Heart right ventricle (tissue), 16 donors: Measurements from ENCODE around the gene DYRK1A. TPM values are rescaled to one million over a fixed set of nuclear protein-coding genes. Genes with fewer than 3 reads are reported as not detected.
A peak's percentile ranks its signal among the peaks of the same experiment; 100 is the strongest.

ENCODE experiments used
- ATAC-seq, 8 donors: fragments of 200-7000 bp; cut with Tn5 transposase; one replicate each; pipeline ENCODE4 v1.9.1; 2020; ENCODE audit warnings: mild to moderate bottlenecking in 8 of 8, moderate library complexity in 8 of 8, moderate number of reproducible peaks in 1 of 8
- DNase-seq, 2 donors: peaks; one replicate each; pipeline ENCODE4 v3.0.0-alpha.2; 2020
- H3K27ac ChIP-seq, 10 donors: fragments of 200-600 bp; sonication (generic) in 2 of 10; one replicate each; pipeline versions ENCODE4 v1.5.0 to v1.8.0; 2020 to 2022; ENCODE audit warnings: mild to moderate bottlenecking in 3 of 10
- H3K27me3 ChIP-seq, 7 donors: fragments of 200-600 bp; one replicate each; pipeline ENCODE4 v1.8.0; 2021 to 2022; ENCODE audit warnings: mild to moderate bottlenecking in 2 of 7
- H3K36me3 ChIP-seq, 9 donors: fragments of 200-600 bp; sonication (generic) in 1 of 9; one replicate each; pipeline versions ENCODE4 v1.5.0 to v1.8.0; 2020 to 2022; ENCODE audit warnings: mild to moderate bottlenecking in 2 of 9
- H3K4me1 ChIP-seq, 9 donors: fragments of 200-600 bp; sonication (generic) in 1 of 9; one replicate each; pipeline versions ENCODE4 v1.5.0 to v1.8.0; 2020 to 2022; ENCODE audit warnings: mild to moderate bottlenecking in 4 of 9
- H3K4me3 ChIP-seq, 10 donors: fragments of 200-600 bp; sonication (generic) in 2 of 10; one replicate each; pipeline versions ENCODE4 v1.5.0 to v1.8.0; 2020 to 2022; ENCODE audit warnings: mild to moderate bottlenecking in 7 of 10, moderate library complexity in 2 of 10
- H3K9me3 ChIP-seq, 11 donors: fragments of 200-600 bp in 10 of 11; sonication (generic) in 2 of 11; one replicate each; pipeline versions ENCODE4 v1.5.0 to v1.8.0; 2013 to 2022; ENCODE audit warnings: mild to moderate bottlenecking in 2 of 11, control low read depth in 1 of 11, moderate library complexity in 1 of 11
- CTCF ChIP-seq, 9 donors: fragments of 200-600 bp; sonication (generic) in 2 of 9; IDR thresholded peaks; one replicate each; pipeline versions ENCODE4 v1.5.0 to v1.8.0; 2021 to 2022; ENCODE audit warnings: antibody characterized with exemption in 9 of 9, mild to moderate bottlenecking in 5 of 9, moderate library complexity in 1 of 9
- WGBS, 2 donors: extraction: QIAGEN DNeasy Blood & Tissue Kit; methylation state at CpG; one replicate each; pipeline ENCODE4 v1.1.7; 2013; ENCODE audit warnings: inconsistent platforms in 1 of 2; 5-methylcytosine and 5-hydroxymethylcytosine counted together
- intact Hi-C, 10 donors: fragments of 100-400 bp; cut with DNase I; formaldehyde crosslinking; loops; one replicate each; pipeline versions ENCODE4 v1.11.1 to v1.14.2; 2022
- polyA plus RNA-seq, 2 donors: library from polyadenylated mRNA; stranded (reverse); fragments of 200-250 nt; gene quantifications; one replicate each; pipeline ENCODE4 v1.2.3, GENCODE V29; 2013
- total RNA-seq, 10 donors: library from RNA; stranded (reverse); fragmentation: NEBNext Ultra II Directional in 3 of 10; extraction: Animal tissue kit (Norgen Biotek cat#: 25700) in 3 of 10; gene quantifications; one replicate each; pipeline versions ENCODE4 v1.2.1 to v1.2.4, GENCODE V29; 2021 to 2023
- donor health status: Arrhythmogenic right ventricular cardiomyopathy.
- donor health status: ischemic (EF 13 %, LVEDD 7.1; RV severe dilation, severe dysfunction).
- donor health status: healthy with polysubstance abuse.
- donor health status: DM: no; HTN: yes; CAD: no.
- donor health status: DM: no; HTN: no; CAD: no.
- donor health status: ischemic (EF 25% LVEDD 6.9; RV normal size, moderate dysfunction).
- donor health status: ischemic (EF 25% LVEDD 5.7; RV mildly dilated, moderate dysfunction).
- donor health status: healthy.
- donor health status: DM: yes; HTN: yes; CAD: no.
- donor health status: Ischemic cardiomyopathy.
- donor health status: ischemic (EF 35%, LVEDD 5.7; RV mildly dilated, moderate dysfunction).
- donor health status: nonischemic (EF 11% LVEDD 7.7; RV severe dilation, severe dysfunction).
- donor health status: DM: yes; HTN: yes; CAD: no.
- donor health status: PGD.
- donor health status: ischemic (EF 29% LVEDD 5.4; RV normal size, mild dysfunction).
- donor health status: nonischemic (EF 23%, LVEDD 6.1; RV moderate dilation, normal function).

Gene DYRK1A
- total and polyA plus RNA-seq, 12 donors: 24.7 to 94.2 (median 73.2) TPM

DNA sequence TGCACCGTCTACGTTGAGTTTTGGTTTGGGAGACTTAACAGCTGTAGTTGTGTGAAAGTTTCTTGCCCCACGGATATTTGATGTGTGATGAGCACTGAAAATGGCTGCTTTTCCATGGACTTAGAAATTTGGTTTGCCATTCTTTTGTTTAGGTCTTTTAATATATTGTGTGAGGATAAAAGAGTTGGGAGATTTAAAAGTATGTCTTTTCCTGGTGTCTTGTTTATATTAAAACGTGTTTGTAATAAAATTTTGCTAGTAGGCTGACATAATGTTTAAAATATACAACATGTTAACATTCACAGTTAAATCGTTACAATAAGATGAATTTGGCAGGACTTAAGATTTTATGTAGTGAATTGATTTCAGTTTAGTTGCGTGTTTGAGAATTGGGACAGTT lies 106.9 kb downstream of the DYRK1A start:
- H3K27ac ChIP-seq: no peak overlapping the region
- ATAC-seq: no peak
- no peaks in the 10 kb centered on the region for H3K9me3 ChIP-seq
- H3K4me3 ChIP-seq: no peak overlapping the region
- intact Hi-C loops: loop anchor here in 1 of 10 donors (10.0 kb wide), 1 partner anchor 209 kb away; the partner anchor contains the start of gene VPS26C
- no peaks in the 10 kb centered on the region for H3K27me3 ChIP-seq
- peaks cover 0 to 31% (median 0%) of the 10 kb centered on the region in 9 donors for H3K36me3 ChIP-seq
- 74 to 85% methylated on average over 6 of the region's 6 CpGs for WGBS, 2 donors
- no peak for TF ChIP-seq CTCF (IDR thresholded peaks at IDR 0.05)
- peaks cover 5 to 79% (median 50%) of the 10 kb centered on the region in 9 donors for H3K4me1 ChIP-seq
- no peak for DNase-seq

DNA sequence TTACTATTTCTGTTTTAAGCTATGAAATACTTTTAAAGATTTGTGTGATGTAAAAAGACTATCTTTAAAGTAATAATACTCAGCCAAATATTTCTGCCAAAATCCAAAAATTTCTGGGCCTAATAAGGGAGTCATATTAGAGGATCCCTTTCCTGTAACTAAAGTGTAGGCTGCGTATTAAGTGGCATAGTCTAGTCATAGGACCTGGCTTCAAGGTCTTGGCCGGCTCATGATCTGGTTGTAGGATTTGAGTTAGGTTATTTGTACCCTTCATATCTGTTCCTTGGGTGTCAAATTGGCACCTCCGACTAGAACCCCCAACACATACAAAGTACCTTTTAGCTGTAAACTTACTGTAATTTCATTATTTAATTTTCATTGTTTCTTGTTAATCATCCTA lies 107.8 kb downstream of the DYRK1A start:
- H3K36me3 ChIP-seq: peaks cover 0 to 31% (median 0%) of the 10 kb centered on the region in 9 donors
- H3K4me1 ChIP-seq: peaks cover 7 to 80% (median 54%) of the 10 kb centered on the region in 9 donors
- no peaks in the 10 kb centered on the region for H3K9me3 ChIP-seq
- intact Hi-C loops: loop anchor here in 1 of 10 donors (10.0 kb wide), 1 partner anchor 210 kb away; the partner anchor contains the start of gene VPS26C
- H3K27me3 ChIP-seq: no peaks in the 10 kb centered on the region
- WGBS, 2 donors: 80 to 82% methylated on average over 3 of the region's 3 CpGs
- DNase-seq (no peak), ATAC-seq (peak in 1 of 8 donors; percentile 63)
- no peak overlapping the region for H3K4me3 ChIP-seq
- TF ChIP-seq CTCF (IDR thresholded peaks at IDR 0.05): no peak
- H3K27ac ChIP-seq: peak overlapping the region in 3 of 10 donors; percentile 17 to 26 (median 25)

GRCh38 chr21:37475186-37475868 lies 108.8 kb downstream of the DYRK1A start:
- peak overlapping the region in 1 of 10 donors; percentile 25 for H3K27ac ChIP-seq
- no peak overlapping the region for H3K4me3 ChIP-seq
- no peaks in the 10 kb centered on the region for H3K27me3 ChIP-seq
- peaks cover 7 to 81% (median 54%) of the 10 kb centered on the region in 9 donors for H3K4me1 ChIP-seq
- no peaks in the 10 kb centered on the region for H3K9me3 ChIP-seq
- no peak for TF ChIP-seq CTCF (IDR thresholded peaks at IDR 0.05)
- peaks cover 0 to 39% (median 0%) of the 10 kb centered on the region in 9 donors for H3K36me3 ChIP-seq
- ATAC-seq (peak in 2 of 8 donors; percentile 44 to 47), DNase-seq (no peak)
- intact Hi-C loops: loop anchor here in 1 of 10 donors (10.0 kb wide), 1 partner anchor 211 kb away; the partner anchor contains the start of gene VPS26C

- no peak overlapping the region for H3K4me3 ChIP-seq
- H3K27me3 ChIP-seq: no peaks in the 10 kb centered on the region
- H3K9me3 ChIP-seq: no peaks in the 10 kb centered on the region
- peaks cover 0 to 55% (median 13%) of the 10 kb centered on the region in 9 donors for H3K36me3 ChIP-seq
- H3K4me1 ChIP-seq: peaks cover 7 to 56% (median 42%) of the 10 kb centered on the region in 9 donors
- no peak for TF ChIP-seq CTCF (IDR thresholded peaks at IDR 0.05)
- ATAC-seq (no peak), DNase-seq (no peak)
- peak overlapping the region in 1 of 10 donors; percentile 2 for H3K27ac ChIP-seq
- intact Hi-C loops: loop anchor here in 1 of 10 donors (10.0 kb wide), 1 partner anchor 214 kb away; the partner anchor contains the start of gene VPS26C
- WGBS, 2 donors: 42 to 51% methylated on average over 1 of the region's 1 CpG
Observed at GRCh38 chr21:37478794-37479193, 112.2 kb downstream of the DYRK1A start.
